ENCODE data around the gene FAM170B.

GRCh38 chr10:49115796-49116508 is 17.9 kb downstream of the FAM170B start:
- TF ChIP-seq EZH2 (IDR thresholded peaks at IDR 0.05; ENCODE audit: borderline replicate concordance, low read length) (no peak), CTCF (IDR thresholded peaks at IDR 0.05; ENCODE audit: low read length) (no peak)

All from OCI-LY1 (cell line).